K562 (cell line): Measurements from ENCODE around the gene TAS2R7. TPM values are rescaled to one million over a fixed set of nuclear protein-coding genes. Genes with fewer than 3 reads are reported as not detected.

ENCODE experiments used
- ATAC-seq: fragments of 200-7000 bp; cut with Tn5 transposase; 3 replicates; pipeline ENCODE4 v1.9.1; 2020; ENCODE audit warnings: moderate library complexity
- BruUV-seq: library from RNA; stranded (reverse); fragments of 400-500 nt; replicated peaks from 2 replicates; lab custom pipeline; 2021; lab: Mats Ljungman, UMichigan
- CTCF ChIA-PET: fragments of 300-600 bp; formaldehyde crosslinking; extraction: SDS; loops from one replicate; lab custom pipeline; 2021; ENCODE audit warnings: low intra/inter-chr PET ratio; lab: Yijun Ruan, JAX
- POLR2A ChIA-PET: fragments of 300-600, 350-650 bp; sonication (Branson Sonifier 250); formaldehyde crosslinking; extraction: SDS; loops from one replicate; lab custom pipeline; 2021; ENCODE audit warnings: antibody characterized with exemption, inconsistent platforms; lab: Yijun Ruan, JAX
- DNase-seq, 4 experiments: peaks; one replicate each; pipeline versions ENCODE4 v3.0.0 to v3.0.0-alpha.2; 2011 to 2018; ENCODE audit warnings: low spot score in 3 of 4, mixed read lengths in 3 of 4; ENCODE audit errors: extremely low read depth in 1 of 4
- FAIRE-seq: peaks from 2 replicates; lab custom pipeline; 2011; peaks lifted over from hg19 to GRCh38; lab: Jason Lieb, UNC
- H2AFZ ChIP-seq: 2 replicates; pipeline ENCODE4 v1.6.0; 2011; ENCODE audit warnings: low read depth, low read length, control low read depth, inconsistent platforms
- H3K27ac ChIP-seq: fragments of 200-600 bp; 3 replicates; pipeline ENCODE4 v1.8.0; 2011; ENCODE audit warnings: low read depth, mild to moderate bottlenecking, control low read depth, inconsistent platforms, low read length, moderate library complexity, mixed read lengths; ENCODE audit errors: extremely low read depth
- H3K27me3 ChIP-seq, 2 experiments: fragments of 300-600 bp in 1 of 2; 2 replicates in 1 of 2; 3 replicates in 1 of 2; pipeline versions ENCODE4 v1.6.0 to v1.8.0; 2011; ENCODE audit warnings: inconsistent platforms in 2 of 2, low read length in 2 of 2, mild to moderate bottlenecking in 1 of 2, mixed read lengths in 1 of 2, moderate library complexity in 1 of 2; ENCODE audit not compliant: control insufficient read depth in 2 of 2, insufficient read depth in 2 of 2
- H3K36me3 ChIP-seq: fragments of 300-600 bp; 3 replicates; pipeline ENCODE4 v1.8.0; 2011; ENCODE audit warnings: mild to moderate bottlenecking, low read length, inconsistent platforms; ENCODE audit not compliant: control insufficient read depth, insufficient read depth
- H3K4me1 ChIP-seq, 2 experiments: fragments of 200-600 bp in 1 of 2; replicated peaks in 1 of 2; 2 replicates in 1 of 2; 3 replicates in 1 of 2; pipeline versions ENCODE4 v1.5.1 to v1.8.0; 2011; ENCODE audit warnings: inconsistent platforms in 2 of 2, low read length in 2 of 2, mild to moderate bottlenecking in 1 of 2, mixed read lengths in 1 of 2, moderate library complexity in 1 of 2; ENCODE audit not compliant: control insufficient read depth in 2 of 2, insufficient read depth in 2 of 2
- H3K4me2 ChIP-seq: 2 replicates; pipeline ENCODE4 v1.6.1; 2011; ENCODE audit warnings: low read length, control low read depth, inconsistent platforms, mixed read lengths; ENCODE audit not compliant: insufficient read depth
- H3K4me3 ChIP-seq: fragments of 200-600 bp; sonication (generic), shearing (Covaris generic); 2 replicates; pipeline ENCODE4 v1.5.1; 2016; ENCODE audit warnings: control low read depth, inconsistent platforms
- H3K79me2 ChIP-seq: fragments of 200-600 bp; 3 replicates; pipeline ENCODE4 v1.8.0; 2011; ENCODE audit warnings: low read length, inconsistent platforms; ENCODE audit not compliant: control insufficient read depth, insufficient read depth
- H3K9ac ChIP-seq, 2 experiments: 2 replicates each; pipeline versions ENCODE4 v1.6.0 to v1.6.1; 2011; ENCODE audit warnings: low read depth in 2 of 2, low read length in 2 of 2, control low read depth in 1 of 2, inconsistent platforms in 1 of 2, mild to moderate bottlenecking in 1 of 2, mixed read lengths in 1 of 2; ENCODE audit not compliant: insufficient read depth in 1 of 2
- H3K9me1 ChIP-seq: one replicate; pipeline ENCODE4 v1.6.0; 2011; ENCODE audit warnings: inconsistent platforms, mild to moderate bottlenecking, low read length, moderate library complexity; ENCODE audit not compliant: control insufficient read depth, insufficient read depth
- H3K9me3 ChIP-seq: replicated peaks from 2 replicates; pipeline ENCODE4 v1.5.1; 2011; ENCODE audit warnings: low read depth, low read length, inconsistent platforms; ENCODE audit not compliant: control insufficient read depth, insufficient read depth
- H4K20me1 ChIP-seq: replicated peaks from 2 replicates; pipeline ENCODE4 v1.6.1; 2011; ENCODE audit warnings: low read length, inconsistent platforms, mixed read lengths; ENCODE audit not compliant: control insufficient read depth, insufficient read depth
- CHD2 ChIP-seq: IDR thresholded peaks from 2 replicates; pipeline ENCODE4 v1.6.1; 2011; ENCODE audit warnings: low read depth, low read length
- COPS2 ChIP-seq: fragments of 450-650 bp; conservative IDR thresholded peaks from 2 replicates; pipeline ENCODE4 v1.6.1; 2016; ENCODE audit warnings: mild to moderate bottlenecking, moderate library complexity
- DMBX1 ChIP-seq: fragments of 250-450 bp; sonication (Bioruptor Pico); IDR thresholded peaks from 2 replicates; pipeline ENCODE4 v1.8.0; 2022; ENCODE audit warnings: inconsistent platforms, mild to moderate bottlenecking, moderate library complexity, borderline replicate concordance
- ESRRA ChIP-seq: fragments of 450-650 bp; IDR thresholded peaks from 2 replicates; pipeline ENCODE4 v1.6.1; 2014; ENCODE audit warnings: low read depth, mild to moderate bottlenecking, moderate library complexity, borderline replicate concordance
- HDAC1 ChIP-seq, 2 experiments: fragments of 450-650 bp; IDR thresholded peaks; 2 replicates each; pipeline ENCODE4 v1.6.1; 2016 to 2017; ENCODE audit warnings: inconsistent platforms in 1 of 2, mild to moderate bottlenecking in 1 of 2, moderate library complexity in 1 of 2
- HMGN3 ChIP-seq: IDR thresholded peaks from 2 replicates; pipeline ENCODE4 v1.6.1; 2011; ENCODE audit warnings: borderline replicate concordance, low read depth, mild to moderate bottlenecking, mixed read lengths, low read length; ENCODE audit not compliant: insufficient read length; ENCODE audit errors: extremely low read depth
- HNRNPH1 ChIP-seq: fragments of 200-400 bp; formaldehyde crosslinking; optimal IDR thresholded peaks from 2 replicates; pipeline ENCODE3; 2017; ENCODE audit warnings: low read depth, mild to moderate bottlenecking, low read length, moderate library complexity
- JUN ChIP-seq, 2 experiments: sonication (generic) in 1 of 2; formaldehyde crosslinking in 1 of 2; IDR thresholded peaks; 2 replicates each; pipeline versions ENCODE4 v1.6.1 to v1.8.0; 2012 to 2022; ENCODE audit warnings: borderline replicate concordance in 2 of 2, mild to moderate bottlenecking in 2 of 2, improper control_type of control experiment in 1 of 2, low read depth in 1 of 2, low read length in 1 of 2, missing genetic modification reagents in 1 of 2
- KLF1 ChIP-seq: fragments of 450-650 bp; IDR thresholded peaks from 2 replicates; pipeline ENCODE4 v1.6.1; 2016; ENCODE audit warnings: missing genetic modification characterization, missing compliant biosample characterization
- NFE2 ChIP-seq: IDR thresholded peaks from 2 replicates; pipeline ENCODE4 v1.6.1; 2014; ENCODE audit warnings: antibody characterized with exemption, low read depth
- SNIP1 ChIP-seq: fragments of 450-650 bp; IDR thresholded peaks from 2 replicates; pipeline ENCODE4 v1.7.1; 2017; ENCODE audit warnings: low read depth, mild to moderate bottlenecking
- TEAD2 ChIP-seq: fragments of 450-650 bp; IDR thresholded peaks from 2 replicates; pipeline ENCODE4 v1.6.1; 2016; ENCODE audit warnings: missing genetic modification characterization, control low read depth, missing compliant biosample characterization
- ZNF217 ChIP-seq: sonication (generic); formaldehyde crosslinking; IDR thresholded peaks from 2 replicates; pipeline ENCODE4 v1.8.0; 2022; ENCODE audit warnings: mild to moderate bottlenecking, missing genetic modification reagents
- ZNF764 ChIP-seq: fragments of 250-450 bp; sonication (Bioruptor Pico); IDR thresholded peaks from 2 replicates; pipeline ENCODE4 v1.4.0; 2020; ENCODE audit warnings: low read depth, mild to moderate bottlenecking, moderate library complexity
- WGBS: fragments of 100-300 bp; shearing (Covaris generic); methylation state at CpG from one replicate; pipeline ENCODE4 v1.1.6; 2016; ENCODE audit warnings: low coverage, mixed read lengths; ENCODE audit not compliant: insufficient coverage; ENCODE audit errors: missing lambda C conversion rate; 5-methylcytosine and 5-hydroxymethylcytosine counted together
- in situ Hi-C: fragments of 300-500 bp; cut with MboI; formaldehyde crosslinking; loops from 4 replicates; pipeline ENCODE4 v1.15.0; 2018; ENCODE audit warnings: inconsistent platforms, mixed read lengths
- intact Hi-C: fragments of 100-400 bp; cut with micrococcal nuclease; formaldehyde crosslinking; loops from 2 replicates; pipeline ENCODE4 v1.14.2; 2022
- polyA plus RNA-seq, 8 experiments: library from polyadenylated mRNA; depleted of rRNA in 4 of 8; stranded (reverse) in 5 of 8; unstranded in 3 of 8; fragments of >200 nt; fragmentation: Nextera tagmentation in 2 of 8; fragmentation: Illumina TruSeq in 1 of 8; extraction: Ambion mirVana in 2 of 8; extraction: Trizol in 1 of 8; gene quantifications; 2 replicates each; pipeline versions ENCODE4 v1.2.1 to v1.2.3, GENCODE V29; 2011 to 2014; ENCODE audit warnings: inconsistent platforms in 1 of 8, missing spikeins in 1 of 8
- total RNA-seq, 7 experiments: library from RNA; depleted of rRNA in 6 of 7; stranded (reverse); fragments of >200 nt in 6 of 7; fragmentation: Illumina TruSeq in 2 of 7; extraction: Trizol in 2 of 7; gene quantifications; 2 replicates each; pipeline versions ENCODE4 v1.2.1 to v1.2.3, GENCODE V29; 2011 to 2021; ENCODE audit warnings: low replicate concordance in 1 of 7
- TF ChIP-seq, protein P1 (sequence below): sonication (generic); formaldehyde crosslinking; IDR thresholded peaks from 2 replicates; pipeline ENCODE4 v1.8.0; 2022; ENCODE audit warnings: mild to moderate bottlenecking, missing genetic modification reagents
- TF ChIP-seq, protein P2 (sequence below): IDR thresholded peaks from 2 replicates; pipeline ENCODE4 v1.6.1; 2011; ENCODE audit not compliant: insufficient read length; ENCODE audit errors: extremely low read depth
- TF ChIP-seq, protein P3 (sequence below): fragments of 250-450 bp; sonication (Bioruptor Pico); IDR thresholded peaks from 2 replicates; pipeline ENCODE4 v1.8.0; 2021; ENCODE audit warnings: moderate library complexity, mild to moderate bottlenecking, inconsistent platforms

TAS2R7 gene
- total and polyA plus RNA-seq, 9 of the 15 experiments (the other 6 are each of a cell fraction or from before 2014, with no cell fraction given): not detected

DNA sequence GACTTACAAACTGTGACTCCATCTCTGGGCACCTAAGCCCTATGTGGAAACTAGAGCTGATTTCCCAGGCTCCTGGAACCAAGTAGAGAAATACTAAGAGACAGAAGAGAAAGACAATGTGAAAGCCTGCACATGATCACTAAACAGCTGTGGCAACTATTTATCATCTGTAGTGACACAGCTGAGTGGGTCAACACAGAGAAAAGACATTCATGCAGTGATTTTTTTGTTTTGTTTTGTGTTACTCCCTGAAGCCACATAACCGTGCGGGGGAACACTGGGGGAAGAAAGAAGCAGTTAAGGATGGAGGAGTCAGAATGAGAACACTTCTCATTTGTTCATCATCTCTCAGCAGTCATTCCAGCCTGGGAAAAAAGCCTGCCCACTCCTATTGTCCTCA is 45.3 kb upstream of the TAS2R7 start:
- Histone ChIP-seq H3K79me2 (no peaks in the 10 kb centered on the region), H3K27me3 (no peaks in the 10 kb centered on the region), H4K20me1 (no peaks in the 10 kb centered on the region), H3K36me3 (no peaks in the 10 kb centered on the region), H3K4me2 (no peak overlapping the region), H3K9me3 (no peaks in the 10 kb centered on the region), H3K4me3 (no peak overlapping the region), H3K27ac (no peak overlapping the region), H3K4me1 (no peaks in the 10 kb centered on the region), H3K9me1 (no peaks in the 10 kb centered on the region), H2AFZ (no peak overlapping the region), H3K9ac (no peak overlapping the region)
- DNase-seq (no peak), FAIRE-seq (no peak), ATAC-seq (no peak)
- 19% methylated on average over 2 of the region's 2 CpGs for WGBS
- intact Hi-C loops: no loop called here
- in situ Hi-C loops: no loop called here
- POLR2A ChIA-PET: no interaction called here
- CTCF ChIA-PET: no interaction called here
- no peak for TF ChIP-seq SNIP1
- no peak for TF ChIP-seq KLF1 (tag)
- TF ChIP-seq, protein P1, sequence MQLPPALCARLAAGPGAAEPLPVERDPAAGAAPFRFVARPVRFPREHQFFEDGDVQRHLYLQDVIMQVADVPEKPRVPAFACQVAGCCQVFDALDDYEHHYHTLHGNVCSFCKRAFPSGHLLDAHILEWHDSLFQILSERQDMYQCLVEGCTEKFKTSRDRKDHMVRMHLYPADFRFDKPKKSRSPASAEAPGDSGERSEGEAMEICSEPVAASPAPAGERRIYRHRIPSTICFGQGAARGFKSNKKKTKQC (CRISPR knock-in tag): no peak
- TF ChIP-seq ZNF217 (CRISPR knock-in tag): no peak
- no TSS peak for BruUV-seq

DNA sequence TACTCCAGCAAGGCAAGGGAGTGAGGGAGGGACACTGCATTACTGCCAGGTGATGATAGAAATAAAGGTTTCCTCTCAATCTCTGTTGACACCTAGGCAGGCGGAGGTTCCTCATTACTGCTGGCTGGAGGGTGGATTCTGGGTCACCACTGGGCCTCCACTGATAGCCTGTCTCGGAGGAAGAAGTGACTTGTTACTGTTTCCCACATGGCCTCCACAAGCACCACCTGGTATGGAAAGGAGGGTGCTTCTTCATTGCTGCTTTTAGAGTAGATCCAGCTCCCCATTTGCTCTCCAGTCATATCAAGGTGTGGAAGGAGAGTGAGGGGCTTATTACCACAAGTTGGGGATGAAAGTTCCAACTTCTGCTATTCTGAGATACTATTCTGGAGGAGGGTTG is 40.4 kb upstream of the TAS2R7 start:
- no TSS peak for BruUV-seq
- Histone ChIP-seq H3K4me3 (no peak overlapping the region), H4K20me1 (no peaks in the 10 kb centered on the region), H3K79me2 (no peaks in the 10 kb centered on the region), H3K36me3 (no peaks in the 10 kb centered on the region), H2AFZ (no peak overlapping the region), H3K9me3 (no peaks in the 10 kb centered on the region), H3K4me1 (no peaks in the 10 kb centered on the region), H3K9me1 (no peaks in the 10 kb centered on the region), H3K9ac (no peak overlapping the region), H3K27ac (no peak overlapping the region), H3K27me3 (no peaks in the 10 kb centered on the region), H3K4me2 (no peak overlapping the region)
- WGBS: 61% methylated on average over 2 of the region's 2 CpGs
- in situ Hi-C loops (no loop called here), intact Hi-C loops (no loop called here)
- ChIA-PET POLR2A (no interaction called here), CTCF (no interaction called here)
- DNase-seq (no peak), FAIRE-seq (no peak), ATAC-seq (no peak)
- TF ChIP-seq, protein P2, sequence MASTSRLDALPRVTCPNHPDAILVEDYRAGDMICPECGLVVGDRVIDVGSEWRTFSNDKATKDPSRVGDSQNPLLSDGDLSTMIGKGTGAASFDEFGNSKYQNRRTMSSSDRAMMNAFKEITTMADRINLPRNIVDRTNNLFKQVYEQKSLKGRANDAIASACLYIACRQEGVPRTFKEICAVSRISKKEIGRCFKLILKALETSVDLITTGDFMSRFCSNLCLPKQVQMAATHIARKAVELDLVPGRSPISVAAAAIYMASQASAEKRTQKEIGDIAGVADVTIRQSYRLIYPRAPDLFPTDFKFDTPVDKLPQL: no peak
- TF ChIP-seq DMBX1 (no peak), CHD2 (no peak), HDAC1 (IDR thresholded peaks at IDR 0.05) (no peak), ZNF764 (CRISPR knock-in tag) (no peak), ESRRA (no peak), TEAD2 (tag) (no peak), COPS2 (no peak), JUN (IDR thresholded peaks at IDR 0.05; ENCODE audit: borderline replicate concordance, low read depth, low read length) (no peak), JUN (CRISPR knock-in tag; IDR thresholded peaks at IDR 0.05; ENCODE audit: borderline replicate concordance) (no peak), HMGN3 (no peak), HNRNPH1 (no peak), NFE2 (no peak)
- TF ChIP-seq, protein P3, sequence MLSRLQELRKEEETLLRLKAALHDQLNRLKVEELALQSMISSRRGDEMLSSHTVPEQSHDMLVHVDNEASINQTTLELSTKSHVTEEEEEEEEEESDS (CRISPR knock-in tag): no peak
